GM18526 (cell line): ENCODE measurements around the gene PATE3.

Experiments
- POLR2A ChIP-seq: IDR thresholded peaks from 3 replicates; pipeline ENCODE4 v1.6.1; 2011; ENCODE audit not compliant: insufficient read length; ENCODE audit errors: extremely low read depth

PATE3 gene

DNA sequence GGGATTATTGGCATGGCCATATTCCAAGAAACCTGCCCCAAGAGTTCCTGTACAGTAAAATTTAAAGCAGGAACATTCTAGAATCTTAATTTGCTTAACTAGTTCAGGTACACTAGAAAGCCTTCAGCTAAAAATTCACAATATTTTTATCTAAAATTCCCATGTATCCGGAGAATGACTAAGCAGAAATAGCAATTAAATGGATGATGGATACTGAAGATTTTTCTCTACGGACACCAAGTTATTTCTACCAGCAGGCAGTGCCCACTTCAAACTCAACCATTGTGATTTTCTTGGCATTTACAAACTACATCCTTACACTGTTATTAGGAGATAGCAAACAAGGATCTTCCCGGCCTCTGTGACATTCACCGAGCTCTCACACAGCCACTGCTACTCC lies 2.9 kb downstream of the PATE3 start:
- no peak for TF ChIP-seq POLR2A

DNA sequence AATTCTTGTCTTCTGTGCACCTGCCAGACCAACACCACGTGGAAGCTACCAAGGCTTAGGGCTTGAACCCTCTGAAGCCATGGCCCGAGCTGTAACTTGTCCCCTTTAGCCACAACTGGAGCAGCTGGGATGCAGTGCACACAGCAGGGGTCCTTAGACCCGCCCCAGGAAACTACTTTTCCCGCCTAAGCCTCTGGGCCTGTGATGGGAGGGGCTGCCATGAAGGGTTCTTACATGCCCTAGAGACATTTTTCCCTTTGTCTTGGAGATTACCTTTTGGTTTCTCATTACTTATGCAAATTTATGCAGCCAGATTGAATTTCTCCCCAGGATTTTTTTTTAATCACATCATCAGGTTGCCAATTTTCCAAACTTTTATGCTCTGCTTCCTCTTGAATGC lies 9.7 kb downstream of the PATE3 start:
- TF ChIP-seq POLR2A = no peak

DNA sequence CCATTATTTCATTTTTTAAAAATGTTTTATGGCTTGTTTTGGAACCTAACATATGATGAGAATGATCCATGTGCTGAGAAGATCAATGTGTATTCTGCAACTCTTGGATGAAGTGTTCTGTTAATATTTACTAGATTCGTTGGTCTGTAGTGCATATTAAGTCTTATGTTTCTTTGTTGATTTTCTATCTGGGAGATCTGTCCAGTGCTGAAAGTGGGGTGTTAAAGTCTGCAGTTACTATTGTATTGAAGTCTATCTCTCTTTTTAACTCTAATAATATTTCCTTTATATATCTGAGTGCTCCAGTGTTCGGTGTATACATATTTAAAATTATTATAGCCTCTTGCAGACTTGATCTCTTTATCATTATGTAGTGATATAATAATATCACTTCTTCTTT lies 11.9 kb downstream of the PATE3 start:
- no peak for TF ChIP-seq POLR2A

DNA sequence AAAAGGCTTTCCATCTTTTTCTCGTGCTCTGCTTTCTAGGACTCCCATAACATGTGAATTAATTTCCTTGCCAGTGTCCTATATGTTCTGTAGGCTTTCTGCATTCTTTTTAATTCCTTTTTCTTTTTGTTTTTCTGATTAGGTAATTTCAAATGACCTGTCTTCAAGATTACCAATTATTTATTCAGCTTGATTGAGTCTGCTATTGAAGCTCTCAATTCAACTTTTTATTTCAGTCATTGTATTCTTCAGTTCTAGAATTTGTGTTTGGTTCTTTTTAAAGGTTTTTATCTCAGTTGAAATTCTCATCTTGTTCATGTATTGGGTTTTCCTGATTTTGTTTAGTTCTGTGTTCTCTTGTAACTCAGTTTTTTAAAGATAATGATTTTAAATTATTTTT lies 14.5 kb downstream of the PATE3 start:
- TF ChIP-seq POLR2A = no peak

DNA sequence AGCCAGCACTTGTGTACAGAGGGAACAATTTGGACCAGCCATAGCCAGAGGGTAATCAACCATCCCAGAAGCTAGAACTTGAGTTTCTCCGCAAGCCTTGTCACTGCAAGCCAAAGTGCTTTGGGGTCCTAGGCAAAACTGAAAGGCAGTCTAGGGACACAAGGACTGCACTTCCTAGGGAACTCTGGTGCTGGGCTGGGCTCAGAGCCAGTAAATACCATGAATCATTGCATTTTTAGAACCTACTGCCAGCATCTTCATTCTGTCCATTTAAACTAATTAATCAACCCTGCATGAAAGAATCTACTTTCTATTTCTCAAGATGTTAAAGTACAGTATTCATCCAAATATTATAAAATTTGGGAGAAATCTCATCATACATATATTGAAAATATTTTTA lies 20.0 kb downstream of the PATE3 start:
- TF ChIP-seq POLR2A = no peak

DNA sequence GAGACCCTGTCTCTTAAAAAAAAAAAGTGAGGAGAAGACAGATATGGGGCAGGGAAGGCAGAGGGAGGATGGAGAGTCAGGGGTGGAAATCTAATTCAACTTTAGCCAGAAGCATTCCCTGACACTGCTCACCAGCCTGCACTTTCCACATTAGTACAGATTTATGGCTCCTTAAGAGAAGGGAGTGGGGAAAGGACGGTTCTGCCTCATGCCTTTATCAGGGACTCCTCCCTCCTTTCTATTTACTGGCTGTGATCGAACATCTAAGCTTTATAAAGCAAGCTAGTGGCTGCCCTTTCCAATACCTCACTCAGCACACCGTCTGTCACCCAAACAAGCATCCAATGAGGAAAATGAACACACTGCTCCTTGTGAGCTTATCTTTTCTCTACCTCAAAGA lies 45.1 kb downstream of the PATE3 start, which contains the start of gene PATE4:
Gene PATE4 (plus strand): TSS at position 301 of the 400 bp plus-strand sequence. CDS start 44 bp downstream, at position 345.
- TF ChIP-seq POLR2A = no peak

DNA sequence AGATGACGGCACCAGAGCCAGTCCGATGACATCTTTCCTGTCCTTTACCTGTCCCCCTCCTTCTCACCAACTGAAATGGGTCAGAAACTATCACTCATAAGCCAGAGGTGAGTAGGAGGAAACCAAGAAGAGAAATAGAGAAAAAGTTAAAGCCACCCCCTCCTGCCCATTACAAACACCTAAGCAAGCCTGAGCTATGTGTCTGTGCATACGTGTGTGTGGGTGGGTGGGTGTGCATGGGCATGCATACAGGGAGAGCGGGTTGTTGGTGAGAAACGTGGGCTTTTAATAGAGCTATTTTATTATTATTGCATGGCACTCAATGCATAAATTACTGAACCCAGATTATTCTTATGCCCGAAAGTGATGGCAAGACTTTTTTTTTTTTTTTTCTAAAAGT lies 47.8 kb downstream of the PATE3 start:
- no peak for TF ChIP-seq POLR2A
